ENCODE data around the gene SHC4. TPM values are rescaled to one million over a fixed set of nuclear protein-coding genes. Genes with fewer than 3 reads are reported as not detected.
A peak's percentile ranks its signal among the peaks of the same experiment; 100 is the strongest.

SHC4 gene
- total RNA-seq, 1 experiment from 2014 or later = 0.63 TPM

- Mint-ChIP-seq H3K4me3 (peak overlapping the region; percentile 29), H3K27ac (peak overlapping the region; percentile 1; the same call in 1 of the 2 replicates), H3K27me3 (ENCODE audit: low read depth) (no peaks in the 10 kb centered on the region), H3K9me3 (no peaks in the 10 kb centered on the region), H3K4me1 (peaks cover 35% of the 10 kb centered on the region), H3K36me3 (peaks cover 5% of the 10 kb centered on the region)
- DNase-seq (ENCODE audit: low spot score) (no peak), ATAC-seq (no peak)
- ChIA-PET POLR2A (no interaction called here), CTCF (interaction anchor here (1.1 kb wide), 2 partner anchors 11 to 17 kb away, joined by 3 read pairs; no protein-coding TSS in a partner anchor)
- TF ChIP-seq ZNF396 (CRISPR knock-in tag; IDR thresholded peaks at IDR 0.05; ENCODE audit: borderline replicate concordance) (no peak), ZNF532 (CRISPR knock-in tag; IDR thresholded peaks at IDR 0.05; ENCODE audit: borderline replicate concordance) (no peak), AFF4 (CRISPR knock-in tag; IDR thresholded peaks at IDR 0.05; ENCODE audit: borderline replicate concordance) (no peak), ATF3 (CRISPR knock-in tag; conservative IDR thresholded peaks at IDR 0.05) (no peak), ZNF232 (CRISPR knock-in tag; IDR thresholded peaks at IDR 0.05) (no peak), IRF1 (CRISPR knock-in tag; IDR thresholded peaks at IDR 0.05) (no peak), E2F1 (CRISPR knock-in tag; IDR thresholded peaks at IDR 0.05) (no peak), GABPB1 (CRISPR knock-in tag; IDR thresholded peaks at IDR 0.05) (no peak), E2F5 (CRISPR knock-in tag; IDR thresholded peaks at IDR 0.05) (no peak), HMGA2 (CRISPR knock-in tag; IDR thresholded peaks at IDR 0.05) (no peak), MAX (CRISPR knock-in tag; IDR thresholded peaks at IDR 0.05) (no peak), GTF2I (CRISPR knock-in tag; conservative IDR thresholded peaks at IDR 0.05) (no peak), NFE2L1 (CRISPR knock-in tag; IDR thresholded peaks at IDR 0.05) (no peak), CREM (CRISPR knock-in tag; IDR thresholded peaks at IDR 0.05) (no peak), PRRX2 (CRISPR knock-in tag; IDR thresholded peaks at IDR 0.05) (no peak), PREB (CRISPR knock-in tag; IDR thresholded peaks at IDR 0.05; ENCODE audit: borderline replicate concordance) (no peak), NR3C1 (CRISPR knock-in tag; conservative IDR thresholded peaks at IDR 0.05; ENCODE audit: low read depth) (no peak), ZSCAN18 (CRISPR knock-in tag; IDR thresholded peaks at IDR 0.05) (no peak), TP53 (CRISPR knock-in tag; IDR thresholded peaks at IDR 0.05) (no peak), E2F4 (CRISPR knock-in tag; IDR thresholded peaks at IDR 0.05; ENCODE audit: borderline replicate concordance, low read depth) (no peak)
Measured at GRCh38 chr15:48806151-48806550, 157.6 kb downstream of the SHC4 start.
